Left kidney (tissue), 2 donors: ENCODE data around the gene PLA2G4D. TPM values are rescaled to one million over a fixed set of nuclear protein-coding genes. Genes with fewer than 3 reads are reported as not detected.

Source experiments
- DNase-seq: peaks from one replicate; pipeline ENCODE4 v3.0.0-alpha.2; 2013
- polyA plus RNA-seq: library from polyadenylated mRNA; unstranded; fragments of 120-200 nt; gene quantifications from one replicate; pipeline ENCODE4 v1.2.1, GENCODE V29; 2013; ENCODE audit not compliant: insufficient read length

The PLA2G4D gene
- polyA plus RNA-seq, 1 donor, result 0.07 TPM

DNA sequence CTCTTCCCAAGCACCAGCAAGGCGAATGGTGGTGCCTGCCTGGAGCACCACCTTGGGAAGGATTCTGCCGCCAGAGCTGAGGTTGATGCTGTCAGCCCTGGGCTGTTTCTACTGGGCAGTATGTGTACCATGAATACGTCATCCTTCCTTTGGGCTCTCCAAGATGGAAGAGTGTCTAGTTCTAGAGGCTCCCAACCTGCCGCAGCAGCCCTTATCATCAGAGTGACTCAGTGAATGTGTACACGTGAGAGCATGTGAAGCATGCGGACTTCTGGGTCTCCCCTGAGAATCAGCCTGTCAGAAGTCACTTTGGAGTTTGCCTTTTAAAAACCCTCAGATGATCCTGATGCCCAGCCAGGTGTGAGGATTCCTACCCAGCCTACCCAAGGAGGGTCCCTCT, 20.9 kb downstream of the PLA2G4D start:
- no peak for DNase-seq

DNA sequence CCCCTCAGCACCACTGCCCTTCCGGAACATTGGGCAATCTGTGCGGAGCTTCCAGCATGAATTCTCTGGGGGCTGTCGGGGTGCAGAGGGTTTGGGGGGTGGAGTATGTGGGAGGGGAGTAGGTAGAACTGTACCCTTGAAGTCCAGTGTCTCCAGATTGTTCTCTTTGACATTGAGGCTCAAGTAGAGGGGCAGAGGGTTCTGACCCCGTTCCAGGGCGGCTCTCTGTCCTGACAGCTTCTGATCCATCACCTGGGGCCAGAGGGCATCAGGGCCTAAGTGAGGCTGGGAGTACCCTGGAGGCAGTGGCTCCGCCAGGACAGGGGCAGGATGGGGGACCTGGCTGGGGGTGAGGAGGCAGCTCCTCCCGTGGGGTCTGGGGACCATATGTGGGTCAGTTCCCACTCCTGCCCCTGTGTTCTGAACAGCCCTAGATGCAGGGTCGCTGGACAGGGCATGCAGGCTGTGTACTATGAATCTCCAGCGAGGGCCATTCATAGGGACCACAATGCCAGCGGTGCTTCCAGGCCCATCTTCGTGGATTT, 22.1 kb downstream of the PLA2G4D start:
- DNase-seq, result no peak

DNA sequence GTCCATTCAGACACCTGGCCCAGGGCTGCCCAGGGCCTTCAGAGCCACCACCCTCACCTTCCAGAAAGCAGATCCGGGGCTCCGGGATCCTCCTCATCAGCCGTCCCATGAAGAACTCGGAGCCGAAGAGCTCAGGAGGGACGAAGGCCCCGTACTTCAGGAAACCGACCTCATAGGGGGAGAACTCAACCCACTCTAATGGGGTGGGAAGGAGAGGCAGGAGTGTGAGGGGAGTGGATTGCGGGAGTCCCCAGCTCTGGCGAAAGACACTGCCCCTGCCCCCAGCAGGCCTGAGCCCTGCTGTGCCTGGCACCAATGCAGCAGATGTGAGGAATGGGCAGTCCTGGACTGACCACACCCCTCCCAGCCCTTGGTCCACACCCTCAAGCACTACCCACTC, 22.6 kb downstream of the PLA2G4D start:
- no peak for DNase-seq

DNA sequence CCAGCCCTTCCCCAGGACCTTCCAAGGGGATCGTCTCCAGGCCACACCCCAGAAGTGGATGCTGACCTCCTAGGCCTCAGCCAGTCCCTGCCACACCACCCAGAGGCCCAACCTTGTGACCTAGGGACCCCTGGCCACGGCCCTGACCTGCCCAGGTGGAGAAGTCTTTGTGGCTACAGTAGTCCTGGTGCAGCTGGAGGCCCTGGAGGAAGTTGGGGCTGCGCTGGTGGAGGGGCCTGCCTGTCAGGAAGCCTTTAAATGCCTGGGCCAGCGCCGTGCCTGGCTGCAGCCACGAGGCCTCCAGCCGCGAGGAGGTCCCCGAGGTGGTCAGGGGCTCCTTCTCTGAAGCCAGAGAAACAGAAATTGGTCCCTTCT, 23.4 kb downstream of the PLA2G4D start:
- DNase-seq, result no peak

DNA sequence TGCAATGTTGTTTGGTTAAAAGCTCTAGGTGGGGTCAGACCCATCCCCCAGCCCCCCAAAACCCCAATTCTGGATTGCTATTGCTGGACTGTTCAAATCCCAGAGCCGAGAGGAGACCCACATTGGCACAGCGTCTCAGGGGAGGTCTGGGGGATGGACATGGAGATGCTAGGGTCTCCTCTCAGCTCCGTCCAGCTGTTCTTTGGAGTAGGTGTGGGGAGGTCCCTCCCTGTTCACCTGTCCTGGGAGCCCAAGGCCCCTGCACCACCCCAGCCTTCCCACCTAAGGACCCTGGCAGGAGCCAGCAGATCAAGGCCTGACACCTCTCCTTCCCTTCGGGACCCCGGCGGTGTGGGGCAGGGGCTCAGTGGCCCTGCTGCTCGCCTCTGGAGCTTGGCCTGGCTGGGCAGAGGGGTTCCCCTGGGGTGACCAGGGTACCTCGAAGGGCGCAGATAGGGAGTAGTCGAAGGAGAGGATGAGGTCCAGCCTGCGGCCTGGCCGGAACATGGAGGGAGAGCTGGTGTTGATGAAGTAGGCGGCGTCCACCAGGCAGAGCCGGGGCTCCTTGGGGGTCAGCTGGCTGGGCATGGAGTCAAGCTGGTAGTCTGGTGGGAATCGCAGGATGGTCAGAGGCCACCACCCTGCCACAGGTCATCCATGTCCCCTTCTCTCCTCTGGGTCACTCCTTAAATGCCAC, 23.9 kb downstream of the PLA2G4D start:
- DNase-seq, result no peak

DNA sequence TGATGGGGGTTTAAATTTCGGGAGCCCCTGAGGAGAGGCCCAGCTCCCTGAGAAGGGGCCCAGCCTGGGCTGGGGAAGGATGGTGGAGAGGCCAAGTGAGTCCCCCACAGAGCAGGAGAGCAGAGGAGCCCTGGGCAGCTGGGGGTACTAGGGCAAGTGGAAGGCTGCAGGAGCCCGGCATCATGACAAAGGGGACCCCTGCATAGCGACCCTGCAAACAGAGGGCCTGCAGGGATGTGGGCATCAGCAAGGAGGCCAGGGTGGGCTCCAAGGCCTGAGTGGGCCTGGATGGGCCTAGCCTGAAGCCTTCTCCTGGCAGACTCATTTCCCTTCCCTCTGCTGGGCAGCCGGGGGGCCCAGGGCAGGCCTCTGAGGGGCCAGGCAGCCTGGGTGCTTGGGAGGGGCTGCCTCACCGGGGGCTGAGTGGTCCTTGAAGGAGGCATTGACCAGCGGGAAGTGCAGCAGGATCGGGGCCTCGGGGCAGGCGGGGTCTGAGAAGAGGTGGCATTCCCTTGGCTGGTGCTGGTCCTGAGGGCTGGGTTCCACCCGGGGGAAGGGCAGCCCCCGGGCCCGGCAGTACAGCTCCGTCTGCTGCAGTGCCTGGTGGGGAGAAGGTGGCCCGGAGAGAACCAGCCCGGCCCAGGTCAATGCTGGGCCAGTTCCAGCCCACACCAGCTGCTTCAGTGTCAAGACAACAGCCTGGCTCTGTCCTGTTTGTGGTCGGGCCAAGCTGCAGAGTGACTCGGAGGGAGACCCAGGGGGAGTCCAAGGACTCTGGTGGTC, 24.7 kb downstream of the PLA2G4D start:
- no peak for DNase-seq

DNA sequence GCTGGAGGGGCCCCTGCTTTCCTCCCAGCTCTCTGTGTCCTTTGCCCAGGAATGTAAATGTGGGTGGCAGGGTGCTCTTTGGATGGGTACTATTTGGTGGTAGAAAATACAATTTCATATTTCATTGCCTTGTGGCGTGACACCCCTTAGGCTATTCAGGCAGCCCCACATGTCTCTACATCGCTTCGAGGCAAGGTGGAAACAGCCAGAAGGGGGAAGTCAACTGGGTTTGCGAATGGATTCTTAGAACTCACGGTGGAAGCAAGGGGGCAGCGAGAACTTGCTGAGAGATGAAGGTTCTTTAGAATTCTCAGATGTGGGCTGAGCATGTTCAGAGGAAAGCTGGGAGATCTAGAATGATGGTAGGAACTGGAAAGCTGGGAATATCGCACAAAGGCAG, 25.3 kb downstream of the PLA2G4D start:
- no peak for DNase-seq

DNA sequence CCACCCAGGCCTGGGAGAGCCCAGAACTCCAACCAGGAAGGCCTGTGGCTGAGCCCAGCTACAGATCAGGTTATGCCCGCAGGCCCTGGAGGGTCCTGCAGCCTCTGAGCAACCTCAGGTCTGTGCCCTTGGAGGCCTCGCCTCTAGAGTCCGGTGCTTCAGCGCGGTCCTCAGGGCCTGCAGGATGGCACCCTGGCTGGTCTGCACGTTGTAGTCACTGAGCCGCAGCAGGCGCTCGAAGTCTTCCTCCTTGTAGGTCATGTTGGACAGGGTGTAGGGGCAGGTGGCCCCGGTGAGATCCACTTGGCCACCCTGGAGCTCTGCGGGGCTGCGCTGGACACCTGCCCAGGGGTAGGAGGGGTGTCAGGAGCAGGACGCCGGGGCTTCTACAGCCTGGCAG, 25.8 kb downstream of the PLA2G4D start:
- DNase-seq, result no peak

DNA sequence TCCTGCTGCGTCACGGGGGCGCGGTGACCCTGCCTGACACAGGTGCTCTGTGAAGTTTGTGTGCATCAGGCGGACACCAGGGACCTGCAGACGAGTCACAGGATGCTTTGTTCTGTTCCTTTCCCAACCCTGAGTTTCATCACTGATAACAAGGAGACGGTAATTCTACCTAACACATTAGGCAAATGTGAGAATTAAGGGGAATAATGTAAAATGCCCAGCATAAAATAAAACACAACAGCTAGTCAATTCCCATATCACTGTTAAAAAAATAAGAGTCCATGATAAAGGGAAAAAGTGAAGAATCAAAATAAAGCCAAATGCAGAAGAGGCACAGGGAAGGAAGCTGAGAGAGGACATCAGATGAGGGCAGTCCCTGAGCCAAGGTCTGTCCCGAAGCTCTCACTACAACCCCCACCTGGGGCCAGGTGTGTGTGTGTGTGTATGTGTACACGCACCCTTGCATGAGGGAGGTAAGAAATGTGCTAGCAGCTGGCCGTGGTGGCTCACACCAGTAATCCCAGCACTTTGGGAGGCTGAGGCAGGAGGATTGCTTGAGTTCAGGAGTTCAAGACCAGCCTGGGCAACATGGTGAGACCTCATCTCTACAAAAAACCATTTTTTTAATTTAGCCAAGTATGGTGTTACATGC, 27.5 kb downstream of the PLA2G4D start:
- DNase-seq, result no peak

DNA sequence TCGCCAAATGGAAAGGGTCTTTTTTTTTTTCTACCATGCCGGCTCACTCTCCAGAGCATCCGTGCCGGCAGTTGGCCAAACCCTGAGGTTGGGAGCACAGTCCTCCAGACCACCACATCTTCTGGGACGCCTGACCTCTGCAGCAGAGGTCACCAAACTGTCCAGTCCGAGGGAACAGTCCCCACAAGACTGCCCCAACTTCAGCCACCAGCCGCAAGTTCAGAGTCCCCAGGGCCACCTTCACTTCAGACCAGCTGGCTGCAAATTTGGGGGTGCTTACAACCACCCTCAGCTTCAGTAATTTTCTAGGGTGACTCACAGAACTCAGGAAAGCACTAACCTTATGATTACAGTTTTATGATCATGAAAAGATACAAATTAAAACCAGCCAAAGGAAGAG, 28.9 kb downstream of the PLA2G4D start:
- DNase-seq, result no peak

DNA sequence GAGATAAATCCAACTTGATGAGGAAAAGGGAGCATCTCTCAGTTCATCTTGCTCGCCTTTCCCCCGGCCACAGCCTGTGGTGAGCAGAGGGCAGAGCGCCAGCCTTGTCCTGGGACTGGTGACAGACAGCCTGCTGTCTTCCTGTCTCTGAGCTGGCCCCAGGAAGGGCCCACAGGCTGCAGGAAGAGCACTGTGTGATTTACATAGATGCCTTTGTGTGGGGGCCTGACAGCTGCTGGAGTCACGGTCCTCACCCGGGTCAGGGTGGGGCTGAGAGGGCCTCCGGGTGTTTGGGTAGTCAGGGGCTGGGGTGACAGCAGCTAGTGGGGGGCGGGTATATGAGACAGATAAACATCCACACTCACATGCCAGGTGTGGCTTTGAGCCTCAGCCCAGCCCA, 29.3 kb downstream of the PLA2G4D start:
- no peak for DNase-seq

DNA sequence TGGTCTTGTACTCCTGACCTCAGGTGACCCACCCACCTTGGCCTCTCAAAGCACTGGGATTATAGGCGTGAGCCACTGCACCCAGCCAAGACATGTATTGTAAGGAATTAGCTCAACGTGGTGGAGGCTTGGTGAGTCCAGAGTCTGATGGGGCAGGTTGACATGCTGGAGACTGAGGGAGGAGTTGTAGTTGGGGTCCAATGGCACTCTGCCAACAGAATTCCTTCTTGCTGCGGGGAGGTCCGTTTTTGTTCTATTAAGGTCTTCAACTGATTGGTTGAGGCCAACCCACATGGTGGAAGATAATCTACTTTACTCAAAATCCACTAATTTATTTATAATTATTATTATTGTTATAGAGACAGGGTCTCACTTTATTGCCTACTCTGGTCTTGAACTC, 30.1 kb downstream of the PLA2G4D start:
- no peak for DNase-seq

DNA sequence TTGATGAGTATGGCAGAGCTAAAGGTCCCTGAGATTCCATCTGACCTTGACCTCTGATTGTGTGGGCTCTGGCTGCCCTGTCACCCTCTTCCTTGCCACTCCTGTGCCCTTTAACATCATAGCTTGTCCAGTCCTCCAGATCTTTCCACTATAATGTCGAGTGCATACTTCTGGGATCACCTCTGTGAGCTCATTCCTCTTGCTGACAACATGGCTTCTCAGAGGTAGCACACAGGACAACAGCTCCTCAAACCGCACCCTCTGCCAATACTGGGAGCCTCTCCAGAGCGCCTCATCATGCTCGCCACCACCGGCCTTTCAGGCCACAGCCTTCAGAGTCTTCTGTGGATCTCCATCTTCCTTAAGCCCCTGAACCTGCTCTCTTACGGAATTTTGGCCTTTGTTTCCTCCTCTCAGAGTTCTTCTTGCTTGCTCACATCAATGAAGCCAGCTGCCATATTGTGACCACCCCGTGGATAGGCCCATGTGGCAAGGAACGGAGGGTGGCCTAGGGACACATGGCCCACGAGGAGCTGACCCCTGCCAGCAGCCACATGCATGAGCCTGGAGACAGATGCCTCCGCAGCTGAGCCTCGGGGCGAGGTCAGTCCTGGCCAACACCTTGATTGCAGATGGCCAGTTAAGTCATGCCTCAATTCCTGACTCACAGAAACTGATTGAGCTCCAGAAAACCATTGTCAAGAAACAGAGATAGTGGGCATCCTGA, 31.1 kb downstream of the PLA2G4D start:
- no peak for DNase-seq

DNA sequence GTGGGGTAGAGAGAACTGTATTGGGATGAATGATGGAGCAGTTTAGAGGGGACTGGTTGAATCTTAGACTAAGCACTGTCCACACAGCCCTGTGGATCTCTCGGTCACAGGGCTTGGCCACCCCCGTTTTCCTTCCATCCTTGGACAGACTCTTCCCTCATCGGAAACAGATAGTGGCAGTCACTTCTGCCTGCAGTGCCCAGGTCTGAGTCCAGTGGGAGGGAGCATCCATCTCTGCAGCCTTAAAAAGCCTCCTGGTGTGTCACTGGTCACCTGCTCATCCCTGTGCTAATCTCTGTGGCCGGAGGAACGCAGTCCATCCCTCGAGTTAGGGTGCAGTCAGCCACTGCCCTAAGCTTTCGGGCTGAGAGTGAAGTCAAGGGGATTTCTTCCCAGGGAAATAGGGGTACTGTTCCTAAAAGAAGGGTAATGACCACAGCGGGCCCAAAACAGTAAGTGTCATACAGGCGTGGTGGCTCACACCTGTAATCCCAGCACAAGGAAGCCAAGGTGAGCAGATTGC, 32.0 kb downstream of the PLA2G4D start:
- no peak for DNase-seq

DNA sequence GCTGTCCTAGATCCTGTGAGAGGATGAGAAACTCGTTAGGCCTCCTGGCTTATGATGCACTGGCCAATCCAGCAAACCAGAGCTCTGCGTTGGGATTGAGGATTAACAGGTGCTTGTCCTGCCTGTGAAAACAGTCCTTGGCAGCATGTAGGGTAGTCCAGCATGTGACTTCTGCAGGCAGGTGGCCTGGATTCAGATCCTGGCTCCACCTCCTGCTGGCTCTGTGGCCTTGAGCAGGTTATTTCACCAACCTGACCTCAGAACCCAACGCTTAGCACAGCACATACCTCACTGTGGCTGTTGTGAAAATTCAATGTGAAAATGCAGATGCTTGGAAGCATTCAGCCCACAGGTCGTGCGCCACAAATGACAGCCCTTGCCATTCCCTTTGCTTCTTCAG, 33.6 kb downstream of the PLA2G4D start:
- DNase-seq, result no peak

DNA sequence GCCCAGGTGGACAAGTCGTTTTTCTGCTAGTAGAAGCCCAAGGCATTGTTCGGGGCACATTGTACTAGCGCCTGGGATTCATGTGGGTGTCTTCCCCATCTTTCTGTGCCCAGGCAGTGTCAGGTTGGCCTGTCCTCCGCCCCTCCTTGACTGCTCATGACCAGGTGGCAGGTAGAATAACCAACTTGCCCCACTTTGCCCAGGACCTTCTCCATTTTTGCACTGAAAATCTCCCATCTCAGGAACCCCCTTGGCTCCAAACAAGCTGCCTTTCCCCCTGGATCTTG, 33.9 kb downstream of the PLA2G4D start:
- DNase-seq, result no peak

DNA sequence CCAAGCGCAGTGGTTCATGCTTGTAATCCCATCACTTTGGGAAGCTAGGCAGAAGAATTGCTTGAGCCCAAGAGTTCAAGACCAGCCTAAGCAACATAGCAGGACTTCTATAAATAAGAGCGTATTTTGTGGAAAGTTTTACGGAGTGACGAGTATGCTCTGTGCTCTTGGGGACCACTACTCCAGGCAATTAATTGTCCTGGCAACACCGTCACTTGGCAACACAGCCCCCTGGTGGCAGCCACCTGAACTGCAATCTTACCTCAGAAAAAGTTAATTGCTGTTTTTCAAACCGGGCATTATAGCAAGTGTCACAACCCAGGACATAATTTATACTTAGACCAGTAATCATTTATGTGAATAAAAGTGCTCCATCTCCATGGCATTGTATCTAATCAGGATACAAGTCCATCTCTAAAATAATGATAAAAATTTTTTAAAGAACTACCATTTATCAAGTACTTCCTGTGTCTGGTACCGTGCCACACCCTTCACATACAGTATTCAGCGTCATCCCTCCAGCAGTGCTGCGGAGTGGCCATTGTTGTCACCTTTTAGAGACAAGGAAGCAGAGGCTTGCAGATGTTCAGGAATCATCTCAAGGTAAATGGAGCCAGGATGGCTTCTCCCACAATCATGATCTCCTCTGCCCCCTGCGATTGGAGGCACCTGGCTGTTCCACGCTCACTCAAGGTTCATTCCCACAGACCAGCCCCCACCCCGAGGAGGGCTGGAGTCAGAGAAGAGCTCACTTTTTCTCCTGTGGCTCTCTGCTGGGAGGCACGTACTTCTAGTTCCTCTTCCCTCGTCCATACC, 34.5 kb downstream of the PLA2G4D start:
- DNase-seq, result no peak

DNA sequence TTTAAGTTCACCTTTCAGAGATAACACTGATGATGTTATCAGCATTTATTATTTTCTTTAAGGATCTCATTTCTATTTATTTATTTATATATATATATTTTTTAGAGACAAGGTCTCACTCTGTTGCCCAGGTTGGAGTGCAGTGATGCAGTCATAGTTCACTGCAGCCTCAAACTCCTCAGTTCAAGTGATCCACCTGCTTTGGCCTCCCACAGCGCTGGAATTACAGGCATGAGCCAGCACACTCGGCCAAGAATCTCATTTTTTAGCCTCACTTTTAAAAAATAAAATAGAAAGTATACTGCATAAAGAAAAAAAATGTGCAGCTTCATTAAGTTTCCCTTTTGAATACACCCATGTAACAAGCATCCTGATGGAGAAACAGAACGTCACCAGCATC, 35.6 kb downstream of the PLA2G4D start:
- no peak for DNase-seq

DNA sequence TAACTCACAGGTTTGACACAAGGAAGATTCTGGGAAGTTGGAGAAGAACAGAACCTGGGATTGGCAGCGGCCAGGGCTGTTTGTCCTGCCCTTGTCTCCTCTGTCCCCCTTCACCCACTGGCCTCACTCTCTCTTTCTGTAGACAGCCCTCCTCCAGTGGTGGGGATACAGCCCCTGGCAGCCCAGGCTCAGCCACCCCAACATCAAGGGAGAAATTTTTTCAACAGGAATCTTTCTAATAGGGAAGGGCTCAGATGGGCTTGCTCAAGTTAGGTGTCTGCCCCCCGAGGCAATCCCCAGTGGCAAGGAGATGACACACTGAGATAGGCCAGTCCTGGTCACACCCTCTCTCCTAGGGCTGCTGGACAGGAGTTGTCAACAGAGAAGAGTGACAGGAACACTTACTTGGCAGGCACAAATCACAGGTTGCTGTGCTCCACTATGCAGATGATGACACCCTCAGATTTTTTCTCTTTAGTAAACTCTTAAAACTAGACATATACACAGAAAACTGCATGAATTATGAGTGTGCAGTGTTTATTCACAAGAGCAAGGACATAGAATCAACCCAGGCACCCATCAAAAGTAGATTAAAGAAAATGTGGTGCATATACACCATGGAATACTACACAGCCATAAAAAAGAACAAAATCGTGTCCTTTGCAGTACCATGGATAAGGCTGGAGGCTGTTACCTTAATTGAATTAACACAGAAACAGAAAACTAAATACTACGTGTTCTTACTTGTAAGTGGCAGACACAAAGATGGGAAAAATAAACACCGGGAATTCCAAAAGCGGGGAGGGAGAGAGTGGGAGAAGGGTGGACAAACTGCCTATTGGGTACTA, 36.3 kb downstream of the PLA2G4D start:
- no peak for DNase-seq
